Neural progenitor cell (in vitro differentiated cells): ENCODE results near the gene RPL5. TPM values are rescaled to one million over a fixed set of nuclear protein-coding genes. Genes with fewer than 3 reads are reported as not detected.
A peak's percentile ranks its signal among the peaks of the same experiment; 100 is the strongest.

Experiments
- DNase-seq: peaks from one replicate; pipeline ENCODE4 v3.0.0-alpha.2; 2016; ENCODE audit warnings: low spot score
- H2AFZ ChIP-seq: fragments of 200-600 bp; sonication (generic); replicated peaks from 2 replicates; pipeline ENCODE4 v1.6.1; 2016; ENCODE audit warnings: antibody characterized with exemption
- H3F3A ChIP-seq: fragments of 200-600 bp; sonication (generic); 2 replicates; pipeline ENCODE4 v1.6.1; 2016; ENCODE audit warnings: antibody characterized with exemption, low read depth
- H3K27ac ChIP-seq: fragments of 200-600 bp; sonication (generic); 2 replicates; pipeline ENCODE4 v1.5.1; 2016; ENCODE audit warnings: mild to moderate bottlenecking
- H3K27me3 ChIP-seq: fragments of 200-600 bp; sonication (generic); 2 replicates; pipeline ENCODE4 v1.6.1; 2016; ENCODE audit warnings: mild to moderate bottlenecking, moderate library complexity
- H3K36me3 ChIP-seq: fragments of 200-600 bp; sonication (generic); 2 replicates; pipeline ENCODE4 v1.5.1; 2016
- H3K4me1 ChIP-seq: fragments of 200-600 bp; sonication (generic); 2 replicates; pipeline ENCODE4 v1.6.1; 2016; ENCODE audit warnings: mixed run types
- H3K4me2 ChIP-seq: fragments of 200-600 bp; sonication (generic); 2 replicates; pipeline ENCODE4 v1.6.1; 2016
- H3K4me3 ChIP-seq: fragments of 200-600 bp; sonication (generic); 2 replicates; pipeline ENCODE4 v1.5.1; 2016
- H3K79me2 ChIP-seq: fragments of 200-600 bp; sonication (generic); 2 replicates; pipeline ENCODE4 v1.6.1; 2016; ENCODE audit warnings: low read depth
- H3K9ac ChIP-seq: fragments of 200-600 bp; sonication (generic); 2 replicates; pipeline ENCODE4 v1.6.1; 2016
- H3K9me3 ChIP-seq: fragments of 200-600 bp; sonication (generic); 2 replicates; pipeline ENCODE4 v1.5.1; 2016; ENCODE audit warnings: low read depth
- H4K20me1 ChIP-seq: fragments of 200-600 bp; sonication (generic); 2 replicates; pipeline ENCODE4 v1.6.1; 2016; ENCODE audit warnings: low read depth
- H3K27ac Mint-ChIP-seq: 3 replicates; pipeline ENCODE4 v1.8.0; 2021; ENCODE audit warnings: mixed read lengths
- H3K27me3 Mint-ChIP-seq: 2 replicates; pipeline ENCODE4 v1.8.0; 2022; ENCODE audit warnings: low read depth, mild to moderate bottlenecking, inconsistent platforms, moderate library complexity, mixed read lengths; ENCODE audit not compliant: insufficient read depth
- H3K36me3 Mint-ChIP-seq: 3 replicates; pipeline ENCODE4 v1.8.0; 2021; ENCODE audit warnings: mixed read lengths
- H3K4me1 Mint-ChIP-seq: 3 replicates; pipeline ENCODE4 v1.8.0; 2021; ENCODE audit warnings: mixed read lengths
- H3K4me3 Mint-ChIP-seq: 3 replicates; pipeline ENCODE4 v1.8.0; 2021; ENCODE audit warnings: mild to moderate bottlenecking, moderate library complexity, mixed read lengths
- H3K9me3 Mint-ChIP-seq: 3 replicates; pipeline ENCODE4 v1.8.0; 2020; ENCODE audit warnings: mixed read lengths
- EZH2 ChIP-seq: fragments of 200-600 bp; sonication (generic); IDR thresholded peaks from 2 replicates; pipeline ENCODE4 v1.6.1; 2017; ENCODE audit warnings: antibody characterized with exemption, mild to moderate bottlenecking, moderate library complexity
- EZH2phosphoT487 ChIP-seq: fragments of 200-600 bp; sonication (generic); IDR thresholded peaks from 2 replicates; pipeline ENCODE4 v1.6.1; 2017; ENCODE audit warnings: antibody characterized with exemption
- total RNA-seq: library from RNA; depleted of rRNA; stranded (reverse); fragments of >200 nt; gene quantifications from 2 replicates; pipeline ENCODE4 v1.2.3, GENCODE V29; 2015; ENCODE audit warnings: low replicate concordance
- TF ChIP-seq, protein P1 (sequence below): fragments of 200-600 bp; sonication (generic); IDR thresholded peaks from 2 replicates; pipeline ENCODE4 v1.5.1; 2017; ENCODE audit warnings: antibody characterized with exemption, mild to moderate bottlenecking

Gene RPL5
- total RNA-seq, 1 donor from 2014 or later = 3,732 TPM

GRCh38 chr1:92804721-92805201 is 27.1 kb upstream of the RPL5 start:
- TF ChIP-seq EZH2phosphoT487 = no peak
- TF ChIP-seq EZH2 = no peak
- TF ChIP-seq, protein P1, sequence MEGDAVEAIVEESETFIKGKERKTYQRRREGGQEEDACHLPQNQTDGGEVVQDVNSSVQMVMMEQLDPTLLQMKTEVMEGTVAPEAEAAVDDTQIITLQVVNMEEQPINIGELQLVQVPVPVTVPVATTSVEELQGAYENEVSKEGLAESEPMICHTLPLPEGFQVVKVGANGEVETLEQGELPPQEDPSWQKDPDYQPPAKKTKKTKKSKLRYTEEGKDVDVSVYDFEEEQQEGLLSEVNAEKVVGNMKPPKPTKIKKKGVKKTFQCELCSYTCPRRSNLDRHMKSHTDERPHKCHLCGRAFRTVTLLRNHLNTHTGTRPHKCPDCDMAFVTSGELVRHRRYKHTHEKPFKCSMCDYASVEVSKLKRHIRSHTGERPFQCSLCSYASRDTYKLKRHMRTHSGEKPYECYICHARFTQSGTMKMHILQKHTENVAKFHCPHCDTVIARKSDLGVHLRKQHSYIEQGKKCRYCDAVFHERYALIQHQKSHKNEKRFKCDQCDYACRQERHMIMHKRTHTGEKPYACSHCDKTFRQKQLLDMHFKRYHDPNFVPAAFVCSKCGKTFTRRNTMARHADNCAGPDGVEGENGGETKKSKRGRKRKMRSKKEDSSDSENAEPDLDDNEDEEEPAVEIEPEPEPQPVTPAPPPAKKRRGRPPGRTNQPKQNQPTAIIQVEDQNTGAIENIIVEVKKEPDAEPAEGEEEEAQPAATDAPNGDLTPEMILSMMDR = no peak
- H3F3A ChIP-seq = no peaks in the 10 kb centered on the region
- H3K27ac Mint-ChIP-seq = no peak overlapping the region
- no peaks in the 10 kb centered on the region for H3K9me3 Mint-ChIP-seq
- H4K20me1 ChIP-seq = no peaks in the 10 kb centered on the region
- DNase-seq = peak; percentile 23
- no peaks in the 10 kb centered on the region for H3K36me3 Mint-ChIP-seq
- no peak overlapping the region for H3K9ac ChIP-seq
- no peaks in the 10 kb centered on the region for H3K4me1 Mint-ChIP-seq
- no peaks in the 10 kb centered on the region for H3K4me1 ChIP-seq
- no peaks in the 10 kb centered on the region for H3K27me3 ChIP-seq
- no peaks in the 10 kb centered on the region for H3K9me3 ChIP-seq
- H3K79me2 ChIP-seq = no peaks in the 10 kb centered on the region
- H3K36me3 ChIP-seq = no peaks in the 10 kb centered on the region
- no peak overlapping the region for H3K4me3 ChIP-seq
- no peak overlapping the region for H3K4me3 Mint-ChIP-seq
- no peak overlapping the region for H3K4me2 ChIP-seq
- H3K27ac ChIP-seq = no peak overlapping the region
- peaks cover 2% of the 10 kb centered on the region for H3K27me3 Mint-ChIP-seq
- H2AFZ ChIP-seq = peak overlapping the region; percentile 12

DNA sequence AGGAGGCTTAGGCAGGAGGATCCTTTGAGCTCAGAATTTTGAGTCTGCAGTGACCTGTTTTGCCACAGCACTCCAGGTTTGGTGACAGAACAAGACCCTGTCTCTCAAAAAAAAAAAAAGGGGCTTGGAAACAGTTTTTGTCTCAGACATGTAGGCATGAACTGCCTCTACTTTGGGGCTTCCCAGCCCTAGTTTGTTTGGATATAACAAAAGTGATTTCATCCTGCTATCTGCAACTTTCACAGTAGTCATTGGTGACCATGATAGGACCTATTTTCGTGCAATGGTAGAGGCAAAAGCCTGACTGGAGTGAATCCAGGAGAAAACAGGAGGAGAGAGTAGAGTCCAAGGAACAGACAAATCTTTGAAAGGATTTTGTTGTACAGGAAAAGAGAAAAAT is 26.6 kb upstream of the RPL5 start:
- H3K4me1 Mint-ChIP-seq = no peaks in the 10 kb centered on the region
- Histone ChIP-seq H3K36me3 (no peaks in the 10 kb centered on the region), H3K27me3 (no peaks in the 10 kb centered on the region), H3K79me2 (no peaks in the 10 kb centered on the region), H3K4me1 (no peaks in the 10 kb centered on the region), H3K27ac (no peak overlapping the region), H4K20me1 (no peaks in the 10 kb centered on the region), H3K9ac (no peak overlapping the region), H3K9me3 (no peaks in the 10 kb centered on the region), H3F3A (no peaks in the 10 kb centered on the region), H2AFZ (no peak overlapping the region), H3K4me2 (no peak overlapping the region), H3K4me3 (no peak overlapping the region)
- no peak for TF ChIP-seq EZH2phosphoT487
- TF ChIP-seq, protein P1 = no peak
- TF ChIP-seq EZH2 = no peak
- no peaks in the 10 kb centered on the region for H3K36me3 Mint-ChIP-seq
- peak overlapping the region; percentile 11 for H3K27ac Mint-ChIP-seq
- no peak for DNase-seq
- H3K4me3 Mint-ChIP-seq = no peak overlapping the region
- no peaks in the 10 kb centered on the region for H3K9me3 Mint-ChIP-seq
- peaks cover 2% of the 10 kb centered on the region for H3K27me3 Mint-ChIP-seq

DNA sequence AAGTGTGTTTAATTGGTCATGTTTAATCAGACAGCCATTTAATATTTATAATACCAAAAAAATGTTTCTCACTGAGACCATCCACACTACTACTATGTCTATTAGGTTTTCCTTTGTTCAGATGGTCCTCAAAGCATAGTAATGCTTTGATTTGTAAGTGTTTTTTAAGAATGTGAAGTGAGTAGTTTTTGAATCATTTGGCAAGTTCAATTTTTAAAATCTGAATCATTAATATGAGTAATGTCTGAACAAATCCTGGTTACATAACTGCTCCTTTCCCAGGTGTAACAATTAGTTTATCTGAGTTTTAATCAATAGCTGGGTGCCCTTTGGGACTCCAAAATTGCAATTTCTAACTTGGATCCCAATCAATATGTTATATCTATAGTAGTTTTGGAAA is 23.5 kb upstream of the RPL5 start:
- H3K36me3 ChIP-seq = no peaks in the 10 kb centered on the region
- no peaks in the 10 kb centered on the region for H3K4me1 ChIP-seq
- TF ChIP-seq EZH2 (no peak), EZH2phosphoT487 (no peak)
- TF ChIP-seq, protein P1 = no peak
- H3F3A ChIP-seq = no peaks in the 10 kb centered on the region
- no peak overlapping the region for H3K4me3 ChIP-seq
- no peaks in the 10 kb centered on the region for H3K9me3 Mint-ChIP-seq
- H3K4me1 Mint-ChIP-seq = no peaks in the 10 kb centered on the region
- H3K79me2 ChIP-seq = no peaks in the 10 kb centered on the region
- no peaks in the 10 kb centered on the region for H4K20me1 ChIP-seq
- no peak overlapping the region for H3K27ac ChIP-seq
- H3K27me3 ChIP-seq = no peaks in the 10 kb centered on the region
- H3K27ac Mint-ChIP-seq = no peak overlapping the region
- H3K36me3 Mint-ChIP-seq = no peaks in the 10 kb centered on the region
- DNase-seq = no peak
- peaks cover 4% of the 10 kb centered on the region for H3K27me3 Mint-ChIP-seq
- H3K9me3 ChIP-seq = no peaks in the 10 kb centered on the region
- no peak overlapping the region for H2AFZ ChIP-seq
- no peak overlapping the region for H3K4me3 Mint-ChIP-seq
- no peak overlapping the region for H3K4me2 ChIP-seq
- no peak overlapping the region for H3K9ac ChIP-seq
